Left ventricle myocardium superior (tissue), 1 donor: ENCODE measurements around the gene KCNMB4. TPM values are rescaled to one million over a fixed set of nuclear protein-coding genes. Genes with fewer than 3 reads are reported as not detected.

Experiments used
- ATAC-seq: fragments of 200-7000 bp; cut with Tn5 transposase; one replicate; pipeline ENCODE4 v1.9.1; 2020; ENCODE audit warnings: mild to moderate bottlenecking, moderate library complexity
- DNase-seq: peaks from one replicate; pipeline ENCODE4 v3.0.0-alpha.2; 2020
- intact Hi-C: fragments of 100-400 bp; cut with micrococcal nuclease; formaldehyde crosslinking; loops from one replicate; pipeline ENCODE4 v1.11.0; 2022
- total RNA-seq: library from RNA; stranded (reverse); fragmentation: NEBNext Ultra II Directional; extraction: Animal tissue kit (Norgen Biotek cat#: 25700); gene quantifications from one replicate; pipeline ENCODE4 v1.2.1, GENCODE V29; 2021
- donor health status: DM: no; HTN: yes; CAD: no; lungs with severe emphysema.

The KCNMB4 gene
- total RNA-seq, 1 donor from 2014 or later: 1.9 TPM

- DNase-seq (no peak), ATAC-seq (no peak)
- intact Hi-C loops: no loop called here
These were observed 52.0 kb downstream of the KCNMB4 start for GRCh38 chr12:70418101-70418500.

- intact Hi-C loops: no loop called here
- ATAC-seq (no peak), DNase-seq (no peak)
These were observed 56.5 kb downstream of the KCNMB4 start for GRCh38 chr12:70422631-70423030.

GRCh38 chr12:70426620-70427019 is 60.5 kb downstream of the KCNMB4 start:
- intact Hi-C loops: no loop called here
- no peak for ATAC-seq
- no peak for DNase-seq

DNA sequence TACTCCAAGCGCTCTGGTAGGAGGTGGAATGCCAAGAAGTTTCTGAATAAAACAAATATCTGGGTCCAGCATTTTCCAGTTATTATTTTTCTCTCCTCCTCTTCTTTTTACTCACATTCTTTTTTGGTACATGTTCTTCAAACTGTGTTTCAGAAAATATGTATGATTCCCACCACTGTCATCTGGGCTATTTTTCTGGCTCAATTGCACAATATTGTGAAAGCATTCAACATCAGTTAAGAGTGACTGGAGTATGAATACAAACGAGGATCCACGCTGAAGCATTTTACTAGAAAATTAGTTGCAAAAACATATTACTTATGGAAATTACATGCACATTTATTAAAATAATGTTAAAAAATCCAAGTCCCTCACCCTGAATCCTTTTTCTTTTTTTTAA is 61.5 kb downstream of the KCNMB4 start:
- DNase-seq (no peak), ATAC-seq (no peak)
- intact Hi-C loops: no loop called here

GRCh38 chr12:70430400-70430799 is 64.3 kb downstream of the KCNMB4 start:
- intact Hi-C loops: no loop called here
- no peak for DNase-seq
- no peak for ATAC-seq

DNA sequence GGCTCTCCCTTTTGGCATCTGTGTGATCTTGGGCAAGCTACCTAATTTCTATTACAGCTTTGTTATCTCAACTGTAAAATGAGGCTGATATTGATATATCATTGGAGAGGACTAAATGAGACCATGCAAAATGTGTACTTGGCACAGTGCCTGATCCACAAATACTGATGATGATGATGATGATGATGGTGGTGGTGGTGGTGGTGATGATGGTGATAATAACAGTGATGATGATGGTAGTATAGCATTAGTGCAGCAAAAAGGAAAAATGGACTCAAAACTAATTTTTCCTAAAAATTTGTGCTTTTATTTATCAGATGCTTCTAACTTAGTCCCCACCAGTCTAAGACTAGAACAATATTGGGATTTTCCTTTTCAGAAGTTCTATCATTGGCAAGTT is 70.7 kb downstream of the KCNMB4 start:
- DNase-seq (no peak), ATAC-seq (no peak)
- intact Hi-C loops: no loop called here

DNA sequence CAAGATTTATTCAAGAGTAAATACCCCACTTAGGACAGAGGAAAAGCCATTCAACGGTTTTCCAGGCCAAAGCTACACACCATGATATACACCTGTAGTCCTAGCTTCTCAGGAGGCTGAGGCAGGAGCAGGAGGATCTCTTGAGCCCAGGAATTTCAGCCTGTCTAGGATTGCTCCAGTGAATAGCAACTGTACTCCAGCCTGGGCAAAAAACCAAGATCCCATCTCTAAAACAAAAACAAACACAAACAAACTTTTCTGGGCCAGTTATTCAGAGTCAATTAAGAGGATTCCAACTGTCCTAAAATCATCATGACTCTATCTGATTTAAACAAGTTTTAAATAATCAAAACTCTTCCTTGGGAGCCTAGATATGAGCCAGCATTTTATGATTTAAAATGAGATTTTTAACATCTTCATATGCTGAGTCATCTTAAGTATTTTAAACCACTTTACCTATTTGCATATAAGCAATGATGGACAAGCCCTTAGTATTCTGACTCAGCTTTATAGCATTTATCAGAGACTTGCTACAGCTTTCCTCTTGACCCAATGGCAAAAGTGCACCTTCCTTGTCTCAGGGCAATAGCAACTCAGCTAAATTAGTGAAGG is 77.1 kb downstream of the KCNMB4 start:
- intact Hi-C loops: no loop called here
- no peak for DNase-seq
- no peak for ATAC-seq

DNA sequence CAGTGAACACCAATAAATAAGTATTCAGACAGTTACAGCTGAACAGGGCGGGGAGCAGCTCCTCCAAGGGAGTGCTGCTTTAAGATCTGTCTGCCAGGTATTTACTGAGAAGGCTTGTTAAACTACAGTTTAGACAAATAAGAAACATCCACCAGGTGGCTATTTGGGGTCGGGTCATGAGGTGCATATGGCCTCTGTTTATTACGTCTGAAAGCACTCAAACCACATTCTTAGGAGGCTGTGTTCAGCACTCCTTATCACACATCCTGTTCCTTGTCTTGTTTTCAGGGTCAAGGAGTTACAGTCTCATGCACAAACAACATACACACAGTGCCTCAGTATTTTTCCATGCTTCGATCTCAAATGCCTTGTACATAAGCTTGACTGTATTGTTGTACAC is 78.8 kb downstream of the KCNMB4 start:
- ATAC-seq (no peak), DNase-seq (no peak)
- intact Hi-C loops: no loop called here

- no peak for ATAC-seq
- no peak for DNase-seq
- intact Hi-C loops: no loop called here
These were observed 82.3 kb downstream of the KCNMB4 start for GRCh38 chr12:70448371-70448770.

DNA sequence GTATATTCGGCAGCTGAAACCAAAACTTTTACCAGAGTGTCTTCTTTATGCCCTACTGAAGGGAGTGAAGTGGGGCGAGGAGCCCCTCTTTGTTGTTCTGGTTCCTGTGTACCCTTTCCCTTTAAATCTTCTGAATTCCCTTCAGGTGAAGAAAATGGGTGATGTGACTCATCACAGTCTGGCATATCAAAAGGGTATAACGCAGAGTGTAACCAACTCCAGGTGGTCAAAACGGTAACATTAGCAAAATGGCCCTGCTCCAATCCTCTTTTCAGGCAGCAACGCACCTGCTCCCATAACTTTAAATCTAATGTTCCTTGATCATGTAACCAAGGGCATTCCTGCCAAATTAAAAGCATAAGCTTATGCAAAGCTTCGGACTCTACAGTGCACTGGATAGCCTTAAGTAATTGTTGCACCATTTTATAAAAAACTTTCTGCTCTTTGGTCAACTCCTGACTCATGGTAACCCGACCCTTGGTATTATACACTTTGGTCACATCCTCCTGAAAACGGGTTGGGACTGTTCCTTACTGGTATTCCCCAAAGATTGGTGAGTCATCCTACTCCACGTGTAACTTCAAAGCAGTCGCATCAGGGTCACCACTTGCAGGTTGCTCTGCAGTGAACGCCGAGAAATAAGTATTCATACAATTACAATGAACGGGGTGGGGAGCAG is 83.1 kb downstream of the KCNMB4 start:
- DNase-seq: no peak
- ATAC-seq: no peak
- intact Hi-C loops: no loop called here

DNA sequence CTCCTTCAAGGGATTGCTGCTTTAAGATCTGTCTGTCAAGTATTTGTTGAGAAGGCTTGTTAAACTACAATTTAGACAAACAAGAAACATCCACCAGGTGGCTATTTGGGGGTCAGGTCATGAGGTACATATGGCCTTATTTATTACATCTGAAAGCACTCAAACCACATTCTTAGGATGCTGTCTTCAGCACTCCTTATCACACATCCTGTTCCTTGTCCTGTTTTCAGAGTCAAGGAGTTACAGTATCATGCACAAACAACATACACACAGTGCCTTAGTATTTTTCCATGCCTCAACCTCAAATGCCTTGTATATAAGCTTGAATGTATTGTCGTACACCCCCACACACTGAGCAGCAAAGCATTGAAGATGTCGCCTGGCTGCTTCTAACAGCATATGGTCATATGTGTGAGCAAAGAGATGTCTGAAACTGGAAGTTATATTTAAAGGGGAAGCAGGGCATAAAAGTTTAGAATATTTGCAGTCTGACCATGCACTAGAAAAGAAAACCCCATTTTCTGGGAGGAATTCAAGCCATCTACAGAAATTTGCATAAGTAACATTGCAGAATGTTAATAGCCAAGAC is 83.8 kb downstream of the KCNMB4 start:
- no peak for ATAC-seq
- intact Hi-C loops: no loop called here
- DNase-seq: no peak

GRCh38 chr12:70451528-70451927 is 85.4 kb downstream of the KCNMB4 start:
- no peak for ATAC-seq
- intact Hi-C loops: no loop called here

DNA sequence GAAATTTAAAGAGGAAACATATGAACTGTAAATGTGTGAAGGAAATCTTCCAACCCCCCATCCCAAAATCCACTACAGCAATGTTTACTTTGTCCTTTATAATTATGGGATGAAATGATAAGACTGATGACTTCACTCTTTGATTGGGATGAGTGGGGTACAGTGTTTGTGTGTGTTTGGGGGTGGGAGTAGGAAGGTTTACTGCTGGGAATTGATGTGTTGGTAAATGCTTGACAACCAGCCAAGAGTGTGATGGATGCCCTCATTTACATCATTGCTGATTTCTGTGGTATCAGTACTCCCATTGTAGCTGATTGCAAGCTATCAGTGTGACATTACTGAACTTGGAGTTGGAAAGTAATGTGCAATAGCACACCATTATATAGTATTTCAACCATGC is 90.9 kb downstream of the KCNMB4 start:
- DNase-seq (no peak), ATAC-seq (no peak)
- intact Hi-C loops: no loop called here

More at GRCh38 chr12:70451528-70451927, 85.4 kb downstream of the KCNMB4 start:
- DNase-seq: no peak

- intact Hi-C loops: no loop called here
- DNase-seq (no peak), ATAC-seq (no peak)
These were observed 93.7 kb downstream of the KCNMB4 start for GRCh38 chr12:70459786-70460185.

DNA sequence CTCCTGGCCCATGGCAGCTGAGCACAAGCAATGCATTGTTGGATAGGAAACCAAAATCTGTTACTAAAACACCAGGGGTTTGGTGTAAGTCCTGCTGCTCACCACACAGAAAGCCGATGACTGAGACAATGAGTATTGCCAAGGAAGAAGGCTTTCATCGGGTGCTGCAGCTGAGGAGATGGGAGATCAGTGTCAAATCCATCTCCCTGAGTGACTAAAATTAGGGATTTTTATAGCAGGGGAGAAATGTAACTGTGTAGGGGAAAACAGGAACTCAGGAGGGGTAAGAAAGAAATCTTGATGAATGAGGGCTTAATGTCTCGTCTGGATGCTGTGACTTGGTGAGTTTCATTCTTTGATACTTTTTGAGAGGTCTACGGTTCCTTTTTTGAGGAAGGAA is 97.9 kb downstream of the KCNMB4 start:
- ATAC-seq: no peak
- no peak for DNase-seq
- intact Hi-C loops: no loop called here

DNA sequence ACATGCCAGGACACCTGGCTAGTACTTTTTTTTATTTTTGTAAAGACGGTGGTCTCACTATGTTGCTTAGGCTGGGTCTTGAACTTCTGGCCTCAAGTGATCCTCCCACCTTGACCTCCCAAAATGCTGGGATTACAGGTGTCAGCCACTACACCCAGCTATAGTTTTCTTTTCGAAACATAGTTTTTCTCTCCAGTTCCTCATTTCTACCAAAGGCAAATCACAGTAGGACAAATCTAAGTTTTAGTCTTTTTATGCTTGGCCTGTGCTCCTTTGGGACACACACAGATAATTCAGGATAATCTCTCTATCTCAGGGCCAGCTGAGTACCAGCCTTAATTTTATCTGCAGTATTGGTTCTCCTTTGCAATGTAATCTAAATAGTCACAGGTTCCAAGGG is 100.7 kb downstream of the KCNMB4 start:
- DNase-seq (no peak), ATAC-seq (no peak)
- intact Hi-C loops: no loop called here

- DNase-seq: no peak
- no peak for ATAC-seq
- intact Hi-C loops: no loop called here
These were observed 101.4 kb downstream of the KCNMB4 start for GRCh38 chr12:70467476-70467875.

DNA sequence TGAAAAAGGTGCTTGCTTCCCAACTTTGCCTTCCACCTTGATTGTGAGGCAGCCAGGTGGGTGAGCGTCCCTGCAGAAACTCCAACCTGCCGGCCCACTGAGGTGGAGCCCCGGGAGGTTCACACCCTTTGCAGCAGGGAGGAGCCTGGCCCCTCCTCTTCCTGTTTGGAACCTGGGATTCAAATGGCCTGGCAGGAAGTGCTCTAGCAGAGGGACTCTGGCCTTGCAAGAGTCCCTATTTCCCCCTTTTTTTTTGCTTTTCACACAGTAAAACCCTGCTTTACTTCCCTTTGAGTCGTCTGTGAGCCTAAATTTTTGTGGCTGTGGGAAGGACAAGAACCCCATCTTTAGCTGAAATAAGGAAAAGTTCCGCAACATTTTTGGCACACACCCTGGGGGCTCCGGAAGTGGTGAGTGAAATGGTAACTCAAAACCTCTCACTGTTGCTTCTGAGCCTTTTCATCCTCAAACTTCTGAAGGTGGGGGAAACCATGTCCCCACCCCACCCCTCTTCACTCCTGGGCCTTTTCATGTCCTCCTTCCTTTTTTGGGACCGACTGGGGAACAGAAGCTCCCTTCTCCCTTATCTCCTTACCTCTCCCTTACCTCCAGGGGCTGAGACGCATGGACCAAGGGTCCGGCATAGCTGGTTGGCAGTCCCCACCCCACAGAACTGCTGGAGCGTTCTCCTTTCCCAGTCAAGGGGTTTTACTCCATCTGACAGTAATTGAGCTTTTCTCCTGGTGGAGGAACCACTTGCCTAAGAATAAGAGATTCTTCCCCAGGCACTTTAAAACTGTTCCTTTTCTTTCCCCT is 102.0 kb downstream of the KCNMB4 start:
- ATAC-seq (no peak), DNase-seq (no peak)
- intact Hi-C loops: no loop called here

- ATAC-seq: no peak
- intact Hi-C loops: no loop called here
- no peak for DNase-seq
These were observed 102.7 kb downstream of the KCNMB4 start for GRCh38 chr12:70468741-70469140.

DNA sequence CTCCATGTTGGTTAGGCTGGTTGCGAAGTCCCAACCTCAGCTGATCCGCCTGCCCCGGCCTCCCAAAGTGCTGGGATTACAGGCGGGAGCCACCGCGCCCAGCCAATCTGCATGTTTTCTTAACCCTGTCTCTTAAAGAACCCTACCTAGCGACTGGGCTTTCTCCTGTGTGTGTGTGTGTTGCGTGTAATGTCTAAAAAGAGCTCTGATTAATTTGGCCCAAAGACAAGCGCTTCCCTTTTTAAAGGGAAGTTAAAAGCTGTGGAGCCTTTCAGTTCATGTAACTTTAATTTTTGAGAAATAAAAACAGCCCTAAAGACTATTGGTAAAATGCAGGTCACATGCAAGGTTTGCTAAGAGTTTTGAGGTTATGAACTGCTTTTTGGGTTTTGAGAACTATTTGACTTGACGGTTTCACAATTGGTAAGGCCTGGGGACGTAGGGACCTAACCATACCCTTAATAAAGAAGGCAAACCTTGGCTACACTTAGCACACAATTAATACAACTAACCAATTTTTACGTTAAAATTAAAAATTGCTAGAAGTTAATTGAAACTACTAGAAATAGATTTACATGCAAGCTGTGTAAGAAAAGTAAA is 103.2 kb downstream of the KCNMB4 start:
- no peak for ATAC-seq
- intact Hi-C loops: no loop called here
- no peak for DNase-seq
